Urothelium cell line (cell line): ENCODE data around the gene SGMS1.
A peak's percentile ranks its signal among the peaks of the same experiment; 100 is the strongest.

Experiments
- DNase-seq: peaks from one replicate; pipeline ENCODE4 v3.0.0; 2011; ENCODE audit warnings: low spot score, mixed read lengths
- FAIRE-seq: peaks from 2 replicates; lab custom pipeline; 2011; peaks lifted over from hg19 to GRCh38; lab: Jason Lieb, UNC

The SGMS1 gene

DNA sequence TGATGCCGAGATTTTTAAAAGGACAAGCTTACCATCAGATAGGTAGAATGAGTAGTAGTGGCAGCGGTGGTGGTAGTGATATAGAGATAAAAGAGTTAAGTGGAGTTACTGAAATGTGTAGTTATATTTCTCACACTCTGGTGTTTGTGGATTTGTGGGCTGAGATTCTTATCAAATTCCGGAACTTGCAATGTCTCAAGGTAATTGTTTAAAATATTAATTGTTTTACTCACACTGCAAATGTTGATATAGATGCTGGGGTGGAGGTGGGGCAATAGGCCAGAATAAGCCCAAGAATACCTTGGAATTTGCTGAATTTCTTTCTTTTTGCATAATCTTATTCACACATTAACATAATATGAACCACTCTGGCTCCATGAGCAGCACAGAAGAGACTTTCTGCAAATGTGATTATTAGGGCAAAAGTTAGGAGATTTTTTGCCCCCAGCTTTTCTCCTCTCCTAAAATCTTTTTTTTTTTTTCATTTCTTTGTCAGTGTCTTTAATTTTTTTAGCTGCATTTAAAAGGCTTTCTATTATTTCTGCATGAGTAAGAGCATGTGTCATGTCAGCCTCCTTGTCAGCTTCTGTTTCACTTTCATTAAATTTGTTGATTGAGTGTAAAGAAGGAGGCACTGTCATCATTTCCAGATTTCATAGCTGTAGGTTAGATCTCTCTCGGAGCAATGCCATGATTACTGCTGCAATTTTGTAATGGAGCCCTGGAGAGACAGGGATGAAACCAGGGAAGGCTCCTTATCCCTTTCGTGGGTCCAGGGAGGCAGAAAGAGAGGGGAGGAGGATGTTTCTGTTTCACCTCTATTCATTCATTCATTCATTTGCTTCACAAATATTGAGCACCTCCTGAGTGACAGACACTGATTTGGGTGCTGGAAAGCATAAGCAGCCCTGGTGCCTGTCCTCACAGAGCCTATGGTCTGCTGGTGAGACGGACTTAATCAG lies 13.1 kb upstream of the SGMS1 start:
- no peak for DNase-seq
- FAIRE-seq = no peak

DNA sequence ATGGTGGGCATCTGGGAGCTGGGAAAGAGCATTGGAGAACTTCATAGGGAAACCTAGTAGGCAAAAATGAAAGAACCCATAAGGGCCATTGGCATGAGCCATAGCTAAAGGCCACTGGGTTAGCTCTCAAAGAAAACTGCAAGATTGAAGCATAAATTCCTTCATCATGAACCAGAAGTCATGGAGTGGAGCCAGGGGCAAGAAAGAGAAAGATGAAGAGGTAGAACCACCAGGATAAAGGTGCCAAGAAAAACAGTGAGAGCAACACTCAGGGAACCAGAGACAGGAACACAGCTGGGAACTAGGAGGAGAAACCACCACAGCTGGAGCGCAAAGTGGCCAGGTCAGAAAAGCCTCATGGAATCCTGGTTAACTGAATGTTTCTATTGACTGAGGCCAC lies 11.5 kb upstream of the SGMS1 start:
- no peak for DNase-seq
- FAIRE-seq = no peak

DNA sequence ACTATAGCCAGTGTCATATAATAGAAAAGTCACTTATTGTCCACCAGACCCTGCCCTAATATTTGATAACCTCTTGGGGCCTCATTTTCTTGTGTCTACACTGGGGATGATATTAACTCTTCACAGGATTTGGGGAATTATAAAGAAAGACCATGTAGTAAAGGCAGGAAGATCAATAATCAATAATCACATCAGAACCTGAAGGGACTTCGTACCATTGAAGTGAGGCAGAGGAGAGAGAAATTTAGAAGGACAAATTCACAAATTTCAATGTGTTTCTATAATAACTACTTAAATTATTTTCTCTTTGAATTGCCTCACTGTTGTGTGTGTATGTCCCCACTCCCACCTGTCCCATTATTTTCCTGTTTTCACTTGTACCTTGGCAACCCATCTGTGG lies 10.7 kb upstream of the SGMS1 start:
- DNase-seq (no peak), FAIRE-seq (no peak)

DNA sequence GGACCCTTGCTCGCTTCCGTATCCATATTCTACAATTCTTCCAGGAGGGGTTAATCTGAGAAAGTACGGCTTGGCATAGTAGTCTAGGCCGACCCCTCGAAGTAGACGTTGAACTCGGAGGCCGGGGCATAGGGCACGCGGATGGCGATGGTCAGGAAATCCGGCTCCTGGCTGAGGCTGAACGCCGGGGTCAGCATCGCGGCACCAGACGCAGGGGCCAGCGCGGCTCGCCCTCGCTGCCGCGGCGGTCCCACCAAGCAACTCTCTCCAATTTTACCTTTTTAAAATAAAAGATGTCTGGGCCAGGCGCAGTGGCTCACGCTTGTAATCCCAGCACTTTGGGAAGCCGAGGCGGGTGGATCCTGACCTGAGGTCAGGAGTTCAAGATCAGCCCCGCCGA lies 7.3 kb upstream of the SGMS1 start:
- DNase-seq (no peak), FAIRE-seq (no peak)

DNA sequence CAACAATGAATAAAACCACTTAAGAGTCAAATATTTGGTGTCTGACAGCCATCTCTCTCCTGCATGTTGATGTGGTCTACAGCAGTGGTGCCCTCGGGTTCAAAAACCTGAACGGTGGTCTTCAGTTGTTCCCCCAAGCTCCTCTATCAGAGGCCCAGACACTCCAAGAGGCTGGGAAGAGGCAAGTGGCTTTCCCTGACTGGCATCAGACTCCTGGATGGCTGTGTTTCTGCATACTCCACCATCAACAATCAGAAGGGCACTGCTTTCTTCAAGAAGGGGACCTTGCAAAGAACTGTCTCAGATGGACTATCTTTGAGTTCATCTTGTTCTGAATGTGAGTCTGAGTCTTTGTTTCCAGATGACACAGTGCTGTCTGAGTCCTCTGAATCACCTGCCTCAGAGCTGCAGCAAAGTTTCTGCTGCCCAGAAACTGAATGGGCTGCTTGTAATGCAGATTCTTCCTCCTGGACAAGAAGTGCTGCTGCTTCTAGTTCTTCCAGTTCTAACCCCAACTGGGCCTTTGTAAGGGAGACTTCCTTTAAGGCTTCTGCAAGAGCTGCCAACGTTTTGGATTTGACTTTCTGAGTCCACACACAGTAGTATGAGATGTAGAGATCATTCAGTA lies 5.9 kb upstream of the SGMS1 start:
- no peak for FAIRE-seq

GRCh38 chr10:50627896-50628295 lies 4.1 kb upstream of the SGMS1 start:
- DNase-seq (no peak), FAIRE-seq (no peak)

More for the DNA sequence above, 5.9 kb upstream of the SGMS1 start:
- no peak for DNase-seq

DNA sequence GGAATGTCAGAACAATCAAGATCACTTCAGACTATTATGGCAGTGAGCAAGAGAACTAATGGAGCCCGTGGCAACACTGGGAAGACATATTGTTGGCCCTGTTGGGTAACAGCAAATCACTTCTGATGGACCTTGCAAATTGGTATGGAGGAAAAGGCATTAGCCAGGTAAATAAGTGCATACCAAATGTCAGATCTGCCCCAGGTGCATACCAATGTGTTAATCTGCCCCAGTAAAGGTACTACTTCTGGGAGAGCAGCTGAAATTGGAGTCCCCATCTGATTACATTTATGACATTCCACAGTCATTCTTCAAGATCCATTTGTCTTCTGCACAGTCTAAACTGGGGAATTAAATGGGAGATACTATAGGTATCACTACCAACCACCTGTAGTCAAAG lies 3.7 kb upstream of the SGMS1 start:
- DNase-seq = no peak
- FAIRE-seq = no peak

DNA sequence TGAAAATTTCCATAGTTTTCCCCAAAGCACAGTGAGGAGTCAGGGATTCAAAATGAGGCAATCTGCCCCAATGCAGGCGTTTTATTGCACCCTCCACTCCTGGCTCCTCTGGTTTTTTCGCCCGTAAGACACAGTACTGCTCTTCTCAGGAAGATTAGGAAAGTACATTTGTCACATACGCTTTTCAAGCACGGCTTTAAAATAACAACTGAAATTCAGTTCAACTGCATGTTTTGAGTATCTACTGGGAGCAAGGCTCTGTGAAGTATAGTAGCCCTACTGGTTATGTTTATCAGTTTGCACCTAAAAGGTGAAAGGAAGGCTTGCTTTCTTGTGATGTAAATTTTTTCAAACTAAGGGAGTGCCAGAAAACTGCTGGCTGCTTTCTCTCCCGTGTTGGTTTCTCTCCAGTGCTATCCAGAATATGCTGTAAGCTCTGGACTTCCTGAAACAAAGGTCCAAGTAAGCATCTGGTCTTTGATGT lies 1.9 kb upstream of the SGMS1 start:
- no peak for DNase-seq
- no peak for FAIRE-seq

- FAIRE-seq (no peak), DNase-seq (peak; percentile 91)
Observed at GRCh38 chr10:50624866-50625501, 1.2 kb upstream of the SGMS1 start.

DNA sequence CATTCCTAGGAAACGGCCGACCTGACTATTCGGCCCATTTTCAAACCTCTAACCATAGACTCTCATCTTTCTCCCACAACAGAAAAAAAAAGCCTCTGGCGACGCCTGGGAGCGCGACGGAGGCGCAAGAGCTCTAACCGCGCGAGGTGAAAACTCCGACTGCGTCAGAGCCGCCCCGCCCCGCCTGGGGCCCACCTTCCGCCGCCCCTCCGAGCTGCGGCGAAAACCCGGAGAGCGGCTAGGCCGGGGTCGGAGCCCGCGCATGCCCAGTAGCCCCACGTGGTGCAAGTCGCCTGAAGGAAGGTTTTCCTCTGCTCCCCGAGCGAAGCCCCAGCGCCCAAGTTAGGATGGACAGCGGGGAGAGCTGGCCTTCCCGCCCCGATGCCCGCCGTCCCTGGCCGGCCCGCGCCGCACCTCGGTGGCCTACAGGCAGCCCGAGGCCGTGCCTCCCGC lies 683 bp upstream of the SGMS1 start:
- FAIRE-seq = peak; percentile 62
- DNase-seq = peak; percentile 95

DNA sequence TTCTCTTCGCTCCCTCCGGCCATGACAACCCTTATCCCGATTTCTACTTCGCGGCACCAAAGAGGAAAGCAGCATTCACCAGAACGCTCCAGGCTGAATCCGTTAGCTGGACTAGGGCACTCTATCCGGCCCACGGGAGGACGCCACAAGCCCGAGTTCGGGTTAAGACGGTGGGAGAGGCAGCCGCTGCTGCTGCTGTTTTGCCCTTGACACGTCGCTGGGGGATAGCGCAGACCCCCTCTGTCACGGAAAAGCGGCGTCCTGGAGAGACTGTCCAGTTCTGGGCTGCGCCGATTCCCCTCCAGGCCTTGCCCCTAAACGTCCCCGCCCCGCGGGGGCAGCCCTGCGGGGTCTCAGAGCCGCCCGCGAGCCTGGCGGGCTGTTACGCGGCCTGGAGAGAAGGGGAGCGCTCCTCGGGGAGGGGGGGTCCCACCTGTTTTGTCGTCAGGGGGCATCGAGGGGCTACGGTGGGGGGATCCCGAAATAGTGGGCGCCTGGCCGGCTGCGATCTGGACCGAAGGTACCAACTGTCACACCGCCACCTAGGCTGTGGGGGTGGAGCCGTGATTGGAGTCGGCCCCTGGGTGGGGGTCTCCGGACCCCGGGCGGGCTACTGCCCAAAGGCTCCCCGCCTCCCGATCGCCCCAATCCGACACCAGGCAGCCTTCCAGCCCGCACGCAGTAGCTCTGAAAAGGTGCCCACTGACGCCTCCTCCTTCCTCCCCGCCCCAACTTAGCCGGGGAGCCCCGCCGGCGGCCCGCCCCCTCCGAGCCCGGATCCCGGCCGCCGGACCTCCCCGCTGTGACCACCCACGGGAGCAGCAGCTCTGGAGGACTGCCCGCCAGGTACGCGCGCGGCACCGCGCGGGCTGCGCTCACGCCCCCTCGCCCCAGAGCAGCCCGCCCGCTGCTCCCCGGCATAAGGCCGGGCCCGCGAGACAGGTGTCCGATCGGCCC lies 772 bp downstream of the SGMS1 start:
- DNase-seq (peak; percentile 42), FAIRE-seq (no peak)

DNA sequence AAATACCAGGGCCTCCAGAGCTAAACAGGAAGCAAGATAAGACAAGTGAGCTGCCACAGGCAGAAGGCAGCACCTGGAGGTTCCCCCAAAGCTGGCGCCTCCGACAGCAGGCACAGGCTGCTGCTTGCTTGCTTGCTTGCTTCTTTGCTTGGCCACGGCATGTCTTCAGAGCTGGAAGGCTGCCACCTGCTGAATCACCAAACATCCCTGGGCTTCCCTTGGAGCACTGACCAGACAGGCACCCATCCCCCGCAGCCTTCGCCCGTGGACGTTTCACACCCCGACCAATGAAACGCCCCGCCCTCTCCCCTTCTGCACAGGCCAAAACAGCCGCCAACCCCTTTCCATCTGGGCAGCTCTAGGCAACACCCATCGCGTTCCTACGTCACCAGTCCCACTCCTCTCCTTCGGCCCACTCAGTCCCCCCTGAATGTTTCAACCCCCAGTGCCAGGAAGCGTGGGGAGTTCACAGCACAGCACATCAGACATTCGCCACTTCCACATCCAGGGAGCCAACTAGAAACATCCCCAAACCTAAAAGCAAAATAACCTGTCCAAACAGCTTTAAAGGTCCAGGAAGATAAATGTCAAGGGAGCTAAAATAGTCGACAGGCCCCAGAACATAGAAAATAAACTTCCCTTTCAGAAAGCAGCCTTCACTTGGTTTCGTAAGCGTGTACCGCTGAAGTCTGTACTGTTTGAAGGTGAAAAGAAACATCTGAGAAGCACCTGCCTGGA lies 1.6 kb downstream of the SGMS1 start:
- FAIRE-seq (peak; percentile 61), DNase-seq (peak; percentile 90)

DNA sequence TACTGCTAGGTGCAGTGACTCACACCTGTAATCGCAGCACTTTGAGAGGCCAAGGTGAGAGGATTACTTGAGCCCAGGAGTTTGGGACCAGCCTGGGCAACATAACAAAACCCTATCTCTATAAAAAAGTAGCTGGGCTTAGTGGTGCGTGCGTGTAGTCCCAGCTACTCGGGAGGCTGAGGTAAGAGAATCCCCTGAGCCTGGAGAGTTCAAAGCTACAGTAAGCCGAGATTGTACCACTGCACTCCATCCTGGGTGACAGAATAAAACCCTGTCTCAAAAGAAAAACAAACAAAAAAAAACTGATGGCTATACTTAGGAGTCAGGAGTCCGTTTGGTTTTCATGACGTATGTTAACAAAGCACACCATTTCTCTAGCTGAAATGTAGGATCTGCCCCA lies 2.9 kb downstream of the SGMS1 start:
- DNase-seq (no peak), FAIRE-seq (no peak)

- FAIRE-seq = peak; percentile 42
- no peak for DNase-seq
Observed at GRCh38 chr10:50619882-50620281, 3.9 kb downstream of the SGMS1 start.

- DNase-seq (no peak), FAIRE-seq (no peak)
Observed at GRCh38 chr10:50619166-50619565, 4.6 kb downstream of the SGMS1 start.

GRCh38 chr10:50618624-50619023 lies 5.1 kb downstream of the SGMS1 start:
- FAIRE-seq (no peak), DNase-seq (no peak)

DNA sequence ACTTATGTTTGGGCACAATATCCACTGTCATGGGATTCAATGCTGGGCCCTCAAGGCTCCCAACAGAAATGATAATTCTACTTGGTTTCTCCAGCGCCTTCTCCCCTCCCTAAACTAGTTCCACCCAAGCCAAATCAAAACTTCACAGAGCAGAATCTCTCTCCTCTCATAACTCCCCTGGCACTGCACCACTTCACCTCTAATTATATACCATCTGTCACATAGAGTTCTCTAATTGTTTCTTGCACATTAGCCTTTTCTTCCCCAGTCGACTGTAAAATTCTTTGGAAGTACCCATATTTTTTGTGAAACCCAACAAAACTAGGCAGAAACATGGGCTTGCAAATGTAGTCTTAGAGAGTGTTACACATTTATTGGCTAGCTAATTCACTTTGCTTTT lies 8.1 kb downstream of the SGMS1 start:
- FAIRE-seq (no peak), DNase-seq (no peak)

DNA sequence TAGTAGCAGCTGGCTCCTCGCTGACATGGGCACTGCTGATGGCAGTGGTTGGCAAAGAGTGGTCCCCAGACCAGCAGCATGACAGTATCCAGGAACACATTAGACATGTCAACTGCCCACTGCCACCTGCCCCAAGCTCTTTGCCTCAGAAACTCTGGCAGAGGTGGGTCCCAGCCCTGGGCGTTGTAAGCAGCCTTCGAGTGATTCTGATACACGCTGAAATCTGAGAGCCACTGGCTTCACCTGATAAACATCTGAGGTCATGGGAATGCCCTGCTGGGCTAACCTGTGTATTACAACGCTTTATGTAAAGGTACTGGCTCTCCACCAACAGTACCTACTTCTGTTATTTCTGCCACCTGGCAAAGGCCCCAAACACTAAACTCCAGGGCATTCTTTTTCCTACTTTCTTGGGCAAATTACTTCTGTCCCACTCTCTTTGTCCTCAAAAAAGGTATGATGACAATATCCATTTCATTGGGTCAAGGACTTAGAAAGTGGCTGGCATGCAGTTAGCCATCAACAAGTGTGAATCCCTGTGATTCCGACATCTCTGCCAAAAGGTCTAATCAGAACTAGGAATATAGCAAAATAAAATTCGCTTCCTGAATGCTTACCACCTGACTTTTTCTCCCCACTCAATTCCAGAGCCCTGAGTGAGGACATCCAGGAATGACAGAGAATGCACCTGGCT lies 9.2 kb downstream of the SGMS1 start:
- FAIRE-seq (no peak), DNase-seq (peak; percentile 43)
